ENCODE results near the gene STIM1. TPM values are rescaled to one million over a fixed set of nuclear protein-coding genes. Genes with fewer than 3 reads are reported as not detected.
A peak's percentile ranks its signal among the peaks of the same experiment; 100 is the strongest.

STIM1 gene
- total RNA-seq, 1 experiment from 2014 or later, result 93.6 TPM

- no TSS peak for BruUV-seq (replicated peaks)
- H3K4me1 ChIP-seq (ENCODE audit: control insufficient read depth, insufficient read depth, low read length), result peaks cover 9% of the 10 kb centered on the region
- H3K36me3 ChIP-seq (ENCODE audit: control insufficient read depth, insufficient read depth, low read length), result no peaks in the 10 kb centered on the region
- in situ Hi-C loops (cut with HindIII; ENCODE audit: low pct_unique_long_range_greater_than_20kb, low sequenced_read_pairs) (no loop called here), intact Hi-C loops (cut with micrococcal nuclease; ENCODE audit: unreplicated experiment) (no loop called here)
- H3K27ac ChIP-seq (ENCODE audit: low read length), result peak within 1 kb of the TSS; percentile 84
- H3K9me3 ChIP-seq (ENCODE audit: control insufficient read depth, insufficient read depth, low read depth, low read length), result no peaks in the 10 kb centered on the region
- DNase-seq (ENCODE audit: low read depth, low spot score), result peak; percentile 41
- peak within 1 kb of the TSS; percentile 61 to 94 for H3K4me3 ChIP-seq (ENCODE audit: low read depth in 2 of 2, low read length in 2 of 2)
- H3K27me3 ChIP-seq (ENCODE audit: control insufficient read depth, insufficient read depth, low read length), result no peaks in the 10 kb centered on the region
- POLR2A ChIA-PET, result interaction anchor here (0.5 to 1.5 kb wide), 2 partner anchors 10 to 32 kb away, joined by 3 to 6 read pairs; partner anchors contain the start of gene NUP98
- CTCF ChIA-PET, result interaction anchor here (0.5 to 1.4 kb wide), 12 partner anchors 10 to 901 kb away, joined by 3 to 5 read pairs (median 4); partner anchors contain the start of genes NUP98, RHOG and STIM1
- TF ChIP-seq POLR2AphosphoS5 (IDR thresholded peaks at IDR 0.05; ENCODE audit: low read depth, low read length) (peak; percentile 53), CTCF (IDR thresholded peaks at IDR 0.05) (peak; percentile 98), SIN3A (IDR thresholded peaks at IDR 0.05; ENCODE audit: borderline replicate concordance, insufficient read depth, low read depth, low read length) (no peak), REST (IDR thresholded peaks at IDR 0.05; ENCODE audit: insufficient read depth in 1 of 2, low read depth in 2 of 2, low read length in 1 of 2) (no peak), TCF7L2 (IDR thresholded peaks at IDR 0.05; ENCODE audit: low read depth, low read length) (no peak)
- ATAC-seq, result peak; percentile 88
These were observed 47.3 kb upstream of the STIM1 start, which contains the start of gene PGAP2 for GRCh38 chr11:3807909-3808860. Gene PGAP2, plus strand, starts transcription at chr11:3808560. Its CDS starts 2,700 bp downstream, at chr11:3811260.

- Histone ChIP-seq H3K36me3 (ENCODE audit: control insufficient read depth, insufficient read depth, low read length) (no peaks in the 10 kb centered on the region), H3K27ac (ENCODE audit: low read length) (peak overlapping the region; percentile 84), H3K9me3 (ENCODE audit: control insufficient read depth, insufficient read depth, low read depth, low read length) (no peaks in the 10 kb centered on the region), H3K4me3 (ENCODE audit: low read depth in 2 of 2, low read length in 2 of 2) (peak overlapping the region; percentile 61 to 94), H3K27me3 (ENCODE audit: control insufficient read depth, insufficient read depth, low read length) (no peaks in the 10 kb centered on the region), H3K4me1 (ENCODE audit: control insufficient read depth, insufficient read depth, low read length) (peaks cover 9% of the 10 kb centered on the region)
- intact Hi-C loops (cut with micrococcal nuclease; ENCODE audit: unreplicated experiment), result no loop called here
- BruUV-seq (replicated peaks), result no TSS peak
- ATAC-seq (peak; percentile 82), DNase-seq (ENCODE audit: low read depth, low spot score) (peak; percentile 66)
- no peak for TF ChIP-seq POLR2AphosphoS5 (IDR thresholded peaks at IDR 0.05; ENCODE audit: low read depth, low read length)
- TF ChIP-seq SIN3A (IDR thresholded peaks at IDR 0.05; ENCODE audit: borderline replicate concordance, insufficient read depth, low read depth, low read length), result no peak
- no peak; the same call in 1 of the 2 replicates for TF ChIP-seq CTCF (IDR thresholded peaks at IDR 0.05)
- TF ChIP-seq TCF7L2 (IDR thresholded peaks at IDR 0.05; ENCODE audit: low read depth, low read length), result no peak
- TF ChIP-seq REST (IDR thresholded peaks at IDR 0.05; ENCODE audit: insufficient read depth in 1 of 2, low read depth in 2 of 2, low read length in 1 of 2), result no peak
- ChIA-PET CTCF (interaction anchor here (0.6 to 1.4 kb wide), 10 partner anchors 11 to 264 kb away, joined by 3 to 5 read pairs (median 4); partner anchors contain the start of genes NUP98, RHOG and STIM1), POLR2A (interaction anchor here (0.5 to 1.5 kb wide), 2 partner anchors 11 to 33 kb away, joined by 3 to 6 read pairs; partner anchors contain the start of gene NUP98)
- in situ Hi-C loops (cut with HindIII; ENCODE audit: low pct_unique_long_range_greater_than_20kb, low sequenced_read_pairs), result no loop called here
These were observed 46.4 kb upstream of the STIM1 start for GRCh38 chr11:3808861-3809623.

All from Panc1 (cell line).